ENCODE measurements around the gene COX14.

The COX14 gene

GRCh38 chr12:50102646-50103309 is 9.3 kb upstream of the COX14 start:
- H3K4me3 ChIP-seq (ENCODE audit: low read depth, low read length), result no peak overlapping the region
- TF ChIP-seq, protein P1, sequence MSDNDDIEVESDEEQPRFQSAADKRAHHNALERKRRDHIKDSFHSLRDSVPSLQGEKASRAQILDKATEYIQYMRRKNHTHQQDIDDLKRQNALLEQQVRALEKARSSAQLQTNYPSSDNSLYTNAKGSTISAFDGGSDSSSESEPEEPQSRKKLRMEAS (IDR thresholded peaks at IDR 0.05; ENCODE audit: low read depth, low read length), result no peak
- TF ChIP-seq CTCF (IDR thresholded peaks at IDR 0.05; ENCODE audit: low read depth, low read length) (no peak), POLR2A (IDR thresholded peaks at IDR 0.05; ENCODE audit: extremely low read depth, insufficient read length) (no peak), MYC (IDR thresholded peaks at IDR 0.05; ENCODE audit: low read depth, low read length) (no peak)

GRCh38 chr12:50103351-50103750 is 8.7 kb upstream of the COX14 start:
- no peak overlapping the region for H3K4me3 ChIP-seq (ENCODE audit: low read depth, low read length)
- TF ChIP-seq CTCF (IDR thresholded peaks at IDR 0.05; ENCODE audit: low read depth, low read length) (no peak), POLR2A (IDR thresholded peaks at IDR 0.05; ENCODE audit: extremely low read depth, insufficient read length) (no peak), MYC (IDR thresholded peaks at IDR 0.05; ENCODE audit: low read depth, low read length) (no peak)
- TF ChIP-seq, protein P1 (IDR thresholded peaks at IDR 0.05; ENCODE audit: low read depth, low read length), result no peak
- DNase-seq (ENCODE audit: low read depth), result no peak

More at GRCh38 chr12:50102646-50103309, 9.3 kb upstream of the COX14 start:
- no peak for DNase-seq (ENCODE audit: low read depth)

- TF ChIP-seq POLR2A (IDR thresholded peaks at IDR 0.05; ENCODE audit: extremely low read depth, insufficient read length) (no peak), MYC (IDR thresholded peaks at IDR 0.05; ENCODE audit: low read depth, low read length) (no peak), CTCF (IDR thresholded peaks at IDR 0.05; ENCODE audit: low read depth, low read length) (no peak)
- TF ChIP-seq, protein P1 (IDR thresholded peaks at IDR 0.05; ENCODE audit: low read depth, low read length), result no peak
- DNase-seq (ENCODE audit: low read depth), result no peak
- H3K4me3 ChIP-seq (ENCODE audit: low read depth, low read length), result no peak within 1 kb of the TSS
Measured at GRCh38 chr12:50103767-50104321, 8.2 kb upstream of the COX14 start, which contains the start of gene GPD1. Gene GPD1 (plus strand): TSS chr12:50104008. CDS start chr12:50104051, 43 bp downstream.

DNA sequence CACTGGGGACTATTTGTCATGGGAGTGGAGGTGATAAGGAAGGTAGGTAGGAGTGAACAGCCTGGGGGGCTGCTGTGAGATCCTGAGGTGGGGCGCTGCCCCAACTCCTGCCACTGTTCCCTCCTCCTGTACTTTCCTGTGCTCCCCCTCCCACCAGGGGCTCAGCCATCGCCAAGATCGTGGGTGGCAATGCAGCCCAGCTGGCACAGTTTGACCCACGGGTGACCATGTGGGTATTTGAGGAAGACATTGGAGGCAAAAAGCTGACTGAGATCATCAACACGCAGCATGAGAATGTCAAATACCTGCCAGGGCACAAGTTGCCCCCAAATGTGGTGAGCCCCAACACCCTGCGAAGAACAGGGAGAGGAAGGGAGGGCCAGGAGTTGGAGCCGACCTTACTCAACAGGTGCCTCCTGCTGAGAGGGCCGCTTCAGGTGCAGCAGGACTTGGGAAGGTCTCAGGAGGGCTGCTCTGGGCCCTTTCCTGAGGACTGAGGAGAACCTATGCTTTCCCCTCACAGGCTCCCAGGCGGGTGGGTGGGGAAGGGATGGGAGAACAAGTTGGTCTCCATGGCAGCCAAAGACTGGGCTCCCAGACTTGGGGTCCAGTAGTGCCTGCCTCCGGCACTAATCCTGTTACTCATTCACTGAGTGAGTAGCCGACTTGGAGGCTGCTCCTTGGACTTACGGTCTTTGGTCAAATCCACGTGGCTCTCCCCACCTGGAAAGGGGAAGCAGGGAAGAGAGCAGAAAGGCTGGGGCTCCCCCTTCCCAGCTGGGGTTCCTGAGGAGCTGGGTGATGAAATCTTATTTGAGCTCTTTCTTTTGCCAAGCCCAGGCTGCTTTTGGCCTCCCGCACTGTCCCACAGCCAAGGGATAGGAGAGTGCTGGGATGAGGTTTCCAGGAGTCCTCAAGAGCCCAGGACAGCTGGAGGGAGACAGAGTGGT is 7.3 kb upstream of the COX14 start:
- no peak for TF ChIP-seq CTCF (IDR thresholded peaks at IDR 0.05; ENCODE audit: low read depth, low read length)
- H3K4me3 ChIP-seq (ENCODE audit: low read depth, low read length), result no peak overlapping the region
- DNase-seq (ENCODE audit: low read depth), result no peak

- H3K4me3 ChIP-seq (ENCODE audit: low read depth, low read length), result no peak overlapping the region
- DNase-seq (ENCODE audit: low read depth), result no peak
- no peak for TF ChIP-seq CTCF (IDR thresholded peaks at IDR 0.05; ENCODE audit: low read depth, low read length)
- TF ChIP-seq POLR2A (IDR thresholded peaks at IDR 0.05; ENCODE audit: extremely low read depth, insufficient read length), result no peak
Measured at GRCh38 chr12:50105913-50106450, 6.1 kb upstream of the COX14 start.

Data from NB4 (cell line).